K562 (cell line): ENCODE data around the gene MYO18A. TPM values are rescaled to one million over a fixed set of nuclear protein-coding genes. Genes with fewer than 3 reads are reported as not detected.

Source experiments
- FIP1L1 ChIP-seq: fragments of 200-400 bp; formaldehyde crosslinking; IDR thresholded peaks from 2 replicates; pipeline ENCODE4 v1.6.1; 2018; ENCODE audit warnings: mild to moderate bottlenecking, low read depth, low read length; ENCODE audit not compliant: poor library complexity, severe bottlenecking
- FOXK2 ChIP-seq, 2 experiments: fragments of 450-650 bp; IDR thresholded peaks in 1 of 2; conservative IDR thresholded peaks in 1 of 2; 2 replicates each; pipeline ENCODE4 v1.6.1; 2016; ENCODE audit warnings: low read depth in 2 of 2, mild to moderate bottlenecking in 1 of 2
- GATA2 ChIP-seq: sonication (generic); formaldehyde crosslinking; IDR thresholded peaks from 2 replicates; pipeline ENCODE4 v1.4.0; 2020; ENCODE audit warnings: mild to moderate bottlenecking, missing genetic modification reagents
- HIVEP1 ChIP-seq: fragments of 250-450 bp; sonication (Bioruptor Pico); IDR thresholded peaks from 2 replicates; pipeline ENCODE4 v1.4.0; 2020; ENCODE audit warnings: mild to moderate bottlenecking
- HMBOX1 ChIP-seq: sonication (generic); IDR thresholded peaks from 2 replicates; pipeline ENCODE4 v1.6.1; 2016
- KLF6 ChIP-seq: fragments of 250-450 bp; sonication (Bioruptor Pico); IDR thresholded peaks from 2 replicates; pipeline ENCODE4 v1.4.0; 2020; ENCODE audit warnings: mild to moderate bottlenecking, moderate library complexity, borderline replicate concordance
- MAZ ChIP-seq, 2 experiments: fragments of 450-650 bp in 1 of 2; sonication (generic) in 1 of 2; formaldehyde crosslinking; IDR thresholded peaks in 1 of 2; conservative IDR thresholded peaks in 1 of 2; 2 replicates each; pipeline versions ENCODE4 v1.4.0 to v1.5.0; 2020; ENCODE audit warnings: mild to moderate bottlenecking in 1 of 2, missing genetic modification reagents in 1 of 2
- NR1H2 ChIP-seq: sonication (generic); formaldehyde crosslinking; IDR thresholded peaks from 2 replicates; pipeline ENCODE4 v1.4.0; 2020; ENCODE audit warnings: mild to moderate bottlenecking, missing genetic modification reagents
- NR2C1 ChIP-seq, 2 experiments: fragments of 450-650 bp; IDR thresholded peaks; 2 replicates each; pipeline ENCODE4 v1.6.1; 2017; ENCODE audit warnings: mild to moderate bottlenecking in 2 of 2, antibody characterized with exemption in 1 of 2, inconsistent platforms in 1 of 2, missing compliant biosample characterization in 1 of 2, missing genetic modification characterization in 1 of 2
- PCBP1 ChIP-seq: fragments of 200-400 bp; formaldehyde crosslinking; IDR thresholded peaks from 2 replicates; pipeline ENCODE4 v1.6.1; 2018; ENCODE audit warnings: mild to moderate bottlenecking, low read depth, low read length; ENCODE audit not compliant: poor library complexity, severe bottlenecking
- RNF2 ChIP-seq: sonication (generic); IDR thresholded peaks from 2 replicates; pipeline ENCODE4 v1.6.1; 2016
- SIN3A ChIP-seq, 2 experiments: fragments of 150-350 bp in 1 of 2; IDR thresholded peaks; 2 replicates each; pipeline ENCODE4 v1.6.1; 2011 to 2016; ENCODE audit warnings: borderline replicate concordance in 2 of 2, low read depth in 2 of 2, low read length in 2 of 2, mild to moderate bottlenecking in 2 of 2, moderate library complexity in 2 of 2; ENCODE audit not compliant: control insufficient read depth in 1 of 2
- SMAD4 ChIP-seq: fragments of 250-450 bp; sonication (Bioruptor Pico); conservative IDR thresholded peaks from 2 replicates; pipeline ENCODE4 v1.8.0; 2021; ENCODE audit warnings: inconsistent platforms, mild to moderate bottlenecking, moderate library complexity
- SMARCA5 ChIP-seq: fragments of 450-650 bp; IDR thresholded peaks from 2 replicates; pipeline ENCODE4 v1.6.1; 2016
- SMARCE1 ChIP-seq: fragments of 450-650 bp; IDR thresholded peaks from 2 replicates; pipeline ENCODE4 v1.7.1; 2016; ENCODE audit warnings: mild to moderate bottlenecking
- SP1 ChIP-seq: sonication (generic); formaldehyde crosslinking; IDR thresholded peaks from 2 replicates; pipeline ENCODE4 v1.8.1; 2022; ENCODE audit warnings: mild to moderate bottlenecking, missing genetic modification reagents
- TEAD4 ChIP-seq, 2 experiments: sonication (generic) in 1 of 2; formaldehyde crosslinking in 1 of 2; IDR thresholded peaks; 2 replicates each; pipeline versions ENCODE4 v1.6.1 to v1.8.0; 2012 to 2022; ENCODE audit warnings: borderline replicate concordance in 1 of 2, inconsistent platforms in 1 of 2, low read length in 1 of 2, mild to moderate bottlenecking in 1 of 2, missing genetic modification reagents in 1 of 2
- TRIM24 ChIP-seq, 2 experiments: fragments of 450-650 bp; IDR thresholded peaks; 2 replicates each; pipeline ENCODE4 v1.6.1; 2016
- ZEB2 ChIP-seq: fragments of 450-650 bp; IDR thresholded peaks from 2 replicates; pipeline ENCODE4 v1.6.1; 2016
- ZFX ChIP-seq: sonication (generic); formaldehyde crosslinking; IDR thresholded peaks from 2 replicates; pipeline ENCODE4 v1.8.0; 2022; ENCODE audit warnings: mild to moderate bottlenecking, missing genetic modification reagents, moderate library complexity
- ZNF311 ChIP-seq: fragments of 250-450 bp; sonication (Bioruptor Pico); IDR thresholded peaks from 2 replicates; pipeline ENCODE4 v1.4.0; 2020; ENCODE audit warnings: mild to moderate bottlenecking, moderate library complexity
- ZNF444 ChIP-seq: fragments of 250-450 bp; sonication (Bioruptor Pico); IDR thresholded peaks from 2 replicates; pipeline ENCODE4 v1.4.0; 2020; ENCODE audit warnings: mild to moderate bottlenecking, moderate library complexity
- ZNF668 ChIP-seq: fragments of 250-450 bp; sonication (Bioruptor Pico); IDR thresholded peaks from 2 replicates; pipeline ENCODE4 v1.8.0; 2022; ENCODE audit warnings: mild to moderate bottlenecking, inconsistent platforms
- polyA plus RNA-seq, 8 experiments: library from polyadenylated mRNA; depleted of rRNA in 4 of 8; stranded (reverse) in 5 of 8; unstranded in 3 of 8; fragments of >200 nt; fragmentation: Nextera tagmentation in 2 of 8; fragmentation: Illumina TruSeq in 1 of 8; extraction: Ambion mirVana in 2 of 8; extraction: Trizol in 1 of 8; gene quantifications; 2 replicates each; pipeline versions ENCODE4 v1.2.1 to v1.2.3, GENCODE V29; 2011 to 2014; ENCODE audit warnings: inconsistent platforms in 1 of 8, missing spikeins in 1 of 8
- total RNA-seq, 7 experiments: library from RNA; depleted of rRNA in 6 of 7; stranded (reverse); fragments of >200 nt in 6 of 7; fragmentation: Illumina TruSeq in 2 of 7; extraction: Trizol in 2 of 7; gene quantifications; 2 replicates each; pipeline versions ENCODE4 v1.2.1 to v1.2.3, GENCODE V29; 2011 to 2021; ENCODE audit warnings: low replicate concordance in 1 of 7
- TF ChIP-seq, protein P1 (sequence below): fragments of 250-450 bp; sonication (Bioruptor Pico); IDR thresholded peaks from 2 replicates; pipeline ENCODE4 v1.4.0; 2020

MYO18A gene
- total and polyA plus RNA-seq, 9 of the 15 experiments (the other 6 are each of a cell fraction or from before 2014, with no cell fraction given): 2.5 to 65.4 (median 17.1) TPM

- TF ChIP-seq, protein P1, sequence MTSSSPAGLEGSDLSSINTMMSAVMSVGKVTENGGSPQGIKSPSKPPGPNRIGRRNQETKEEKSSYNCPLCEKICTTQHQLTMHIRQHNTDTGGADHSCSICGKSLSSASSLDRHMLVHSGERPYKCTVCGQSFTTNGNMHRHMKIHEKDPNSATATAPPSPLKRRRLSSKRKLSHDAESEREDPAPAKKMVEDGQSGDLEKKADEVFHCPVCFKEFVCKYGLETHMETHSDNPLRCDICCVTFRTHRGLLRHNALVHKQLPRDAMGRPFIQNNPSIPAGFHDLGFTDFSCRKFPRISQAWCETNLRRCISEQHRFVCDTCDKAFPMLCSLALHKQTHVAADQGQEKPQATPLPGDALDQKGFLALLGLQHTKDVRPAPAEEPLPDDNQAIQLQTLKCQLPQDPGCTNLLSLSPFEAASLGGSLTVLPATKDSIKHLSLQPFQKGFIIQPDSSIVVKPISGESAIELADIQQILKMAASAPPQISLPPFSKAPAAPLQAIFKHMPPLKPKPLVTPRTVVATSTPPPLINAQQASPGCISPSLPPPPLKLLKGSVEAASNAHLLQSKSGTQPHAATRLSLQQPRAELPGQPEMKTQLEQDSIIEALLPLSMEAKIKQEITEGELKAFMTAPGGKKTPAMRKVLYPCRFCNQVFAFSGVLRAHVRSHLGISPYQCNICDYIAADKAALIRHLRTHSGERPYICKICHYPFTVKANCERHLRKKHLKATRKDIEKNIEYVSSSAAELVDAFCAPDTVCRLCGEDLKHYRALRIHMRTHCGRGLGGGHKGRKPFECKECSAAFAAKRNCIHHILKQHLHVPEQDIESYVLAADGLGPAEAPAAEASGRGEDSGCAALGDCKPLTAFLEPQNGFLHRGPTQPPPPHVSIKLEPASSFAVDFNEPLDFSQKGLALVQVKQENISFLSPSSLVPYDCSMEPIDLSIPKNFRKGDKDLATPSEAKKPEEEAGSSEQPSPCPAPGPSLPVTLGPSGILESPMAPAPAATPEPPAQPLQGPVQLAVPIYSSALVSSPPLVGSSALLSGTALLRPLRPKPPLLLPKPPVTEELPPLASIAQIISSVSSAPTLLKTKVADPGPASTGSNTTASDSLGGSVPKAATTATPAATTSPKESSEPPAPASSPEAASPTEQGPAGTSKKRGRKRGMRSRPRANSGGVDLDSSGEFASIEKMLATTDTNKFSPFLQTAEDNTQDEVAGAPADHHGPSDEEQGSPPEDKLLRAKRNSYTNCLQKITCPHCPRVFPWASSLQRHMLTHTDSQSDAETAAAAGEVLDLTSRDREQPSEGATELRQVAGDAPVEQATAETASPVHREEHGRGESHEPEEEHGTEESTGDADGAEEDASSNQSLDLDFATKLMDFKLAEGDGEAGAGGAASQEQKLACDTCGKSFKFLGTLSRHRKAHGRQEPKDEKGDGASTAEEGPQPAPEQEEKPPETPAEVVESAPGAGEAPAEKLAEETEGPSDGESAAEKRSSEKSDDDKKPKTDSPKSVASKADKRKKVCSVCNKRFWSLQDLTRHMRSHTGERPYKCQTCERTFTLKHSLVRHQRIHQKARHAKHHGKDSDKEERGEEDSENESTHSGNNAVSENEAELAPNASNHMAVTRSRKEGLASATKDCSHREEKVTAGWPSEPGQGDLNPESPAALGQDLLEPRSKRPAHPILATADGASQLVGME (CRISPR knock-in tag): peak; percentile 50; the same call in 1 of the 2 replicates
- TF ChIP-seq NR2C1 (IDR thresholded peaks at IDR 0.05) (no peak), NR2C1 (tag; IDR thresholded peaks at IDR 0.05) (no peak), SIN3A (IDR thresholded peaks at IDR 0.05; ENCODE audit: borderline replicate concordance in 2 of 2, control insufficient read depth in 1 of 2, low read depth in 2 of 2, low read length in 2 of 2) (peak; percentile 48 to 57; a peak in 2 of 4 replicates), FIP1L1 (no peak), PCBP1 (no peak), FOXK2 (conservative IDR thresholded peaks at IDR 0.05 in 1 of 2, IDR thresholded peaks at IDR 0.05 in 1 of 2; ENCODE audit: low read depth in 2 of 2) (peak; percentile 50 to 60; a peak in 1 of 4 replicates), SMAD4 (peak; percentile 93), TRIM24 (IDR thresholded peaks at IDR 0.05) (peak in 1 of 2 experiments; percentile 36; a peak in 2 of 4 replicates), NR1H2 (CRISPR knock-in tag) (no peak), RNF2 (0 out of 2 replicates have a peak, but pooled peaks have one; percentile 58), ZNF668 (CRISPR knock-in tag) (no peak), MAZ (CRISPR knock-in tag; conservative IDR thresholded peaks at IDR 0.05 in 1 of 2, IDR thresholded peaks at IDR 0.05 in 1 of 2) (peak; percentile 59 to 81; a peak in 3 of 4 replicates), TEAD4 (IDR thresholded peaks at IDR 0.05; ENCODE audit: low read length) (peak; percentile 80), TEAD4 (CRISPR knock-in tag; IDR thresholded peaks at IDR 0.05; ENCODE audit: borderline replicate concordance) (no peak), ZNF311 (CRISPR knock-in tag) (no peak), KLF6 (no peak), HIVEP1 (CRISPR knock-in tag) (no peak), HMBOX1 (peak; percentile 36; the same call in 1 of the 2 replicates), SMARCA5 (no peak), ZEB2 (peak; percentile 30; the same call in 1 of the 2 replicates), ZNF444 (no peak), SMARCE1 (peak; percentile 58; the same call in 1 of the 2 replicates), GATA2 (CRISPR knock-in tag) (peak; percentile 72), ZFX (no peak; the same call in 1 of the 2 replicates), SP1 (CRISPR knock-in tag) (no peak)
These were observed 17.3 kb downstream of the MYO18A start (continued) for GRCh38 chr17:29162909-29163341.
